AG09309 (cell line): Measurements from ENCODE around the gene SEMA4C.

Source experiments
- DNase-seq: peaks from one replicate; pipeline ENCODE4 v3.0.0-alpha.2; 2010; ENCODE audit warnings: low read depth
- H3K4me3 ChIP-seq: 2 replicates; pipeline ENCODE4 v1.5.1; 2011; ENCODE audit warnings: mild to moderate bottlenecking, low read depth, low read length, moderate library complexity; ENCODE audit not compliant: control insufficient read depth
- TF ChIP-seq, protein P1 (sequence below): IDR thresholded peaks from 2 replicates; pipeline ENCODE4 v1.5.1; 2011; ENCODE audit warnings: mild to moderate bottlenecking, low read depth, low read length, inconsistent platforms; ENCODE audit not compliant: insufficient read depth, control insufficient read depth; ENCODE audit errors: missing control alignments

Gene SEMA4C

GRCh38 chr2:96869822-96870625 lies at the start of gene SEMA4C:
TSS of gene SEMA4C (minus strand) at chr2:96870080. CDS start at chr2:96867886, 2,194 bp downstream.
- no peak for DNase-seq
- TF ChIP-seq, protein P1, sequence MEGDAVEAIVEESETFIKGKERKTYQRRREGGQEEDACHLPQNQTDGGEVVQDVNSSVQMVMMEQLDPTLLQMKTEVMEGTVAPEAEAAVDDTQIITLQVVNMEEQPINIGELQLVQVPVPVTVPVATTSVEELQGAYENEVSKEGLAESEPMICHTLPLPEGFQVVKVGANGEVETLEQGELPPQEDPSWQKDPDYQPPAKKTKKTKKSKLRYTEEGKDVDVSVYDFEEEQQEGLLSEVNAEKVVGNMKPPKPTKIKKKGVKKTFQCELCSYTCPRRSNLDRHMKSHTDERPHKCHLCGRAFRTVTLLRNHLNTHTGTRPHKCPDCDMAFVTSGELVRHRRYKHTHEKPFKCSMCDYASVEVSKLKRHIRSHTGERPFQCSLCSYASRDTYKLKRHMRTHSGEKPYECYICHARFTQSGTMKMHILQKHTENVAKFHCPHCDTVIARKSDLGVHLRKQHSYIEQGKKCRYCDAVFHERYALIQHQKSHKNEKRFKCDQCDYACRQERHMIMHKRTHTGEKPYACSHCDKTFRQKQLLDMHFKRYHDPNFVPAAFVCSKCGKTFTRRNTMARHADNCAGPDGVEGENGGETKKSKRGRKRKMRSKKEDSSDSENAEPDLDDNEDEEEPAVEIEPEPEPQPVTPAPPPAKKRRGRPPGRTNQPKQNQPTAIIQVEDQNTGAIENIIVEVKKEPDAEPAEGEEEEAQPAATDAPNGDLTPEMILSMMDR: no peak
- peak within 1 kb of the TSS; percentile 99 for H3K4me3 ChIP-seq

GRCh38 chr2:96918754-96919550 lies 49.1 kb upstream of the SEMA4C start:
- no peak overlapping the region for H3K4me3 ChIP-seq
- TF ChIP-seq, protein P1: no peak
- no peak for DNase-seq

DNA sequence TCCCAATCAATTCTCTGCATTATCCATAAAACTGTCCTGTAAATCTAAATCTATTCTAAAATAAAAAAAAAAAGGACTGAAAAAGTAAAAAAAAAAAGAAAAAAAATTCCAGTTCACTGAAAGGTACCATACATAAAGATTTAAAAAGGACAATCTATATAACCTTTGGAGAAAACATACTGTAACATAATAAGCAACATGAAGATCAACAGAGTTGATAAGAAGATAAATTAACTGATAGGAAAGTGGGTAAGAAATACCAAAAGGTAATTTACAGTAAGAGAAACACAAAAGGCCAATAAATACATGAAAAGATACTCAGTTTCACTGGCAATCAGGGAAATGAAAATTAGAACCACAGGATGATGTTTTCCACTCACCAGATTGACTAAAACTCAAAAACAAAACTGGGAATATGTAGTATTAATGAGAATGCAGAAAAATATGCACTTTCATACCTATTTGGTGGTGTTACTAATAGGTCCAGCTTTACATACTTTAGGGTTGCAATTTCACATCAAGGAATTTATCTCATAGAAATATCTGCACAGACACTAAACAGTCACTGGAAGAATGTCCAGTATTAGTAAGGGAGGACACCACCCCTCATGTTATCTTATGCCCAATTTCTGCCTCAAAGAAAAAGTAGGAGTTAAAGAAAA lies 48.3 kb upstream of the SEMA4C start:
- H3K4me3 ChIP-seq: no peak overlapping the region
- no peak for DNase-seq
- TF ChIP-seq, protein P1: no peak

DNA sequence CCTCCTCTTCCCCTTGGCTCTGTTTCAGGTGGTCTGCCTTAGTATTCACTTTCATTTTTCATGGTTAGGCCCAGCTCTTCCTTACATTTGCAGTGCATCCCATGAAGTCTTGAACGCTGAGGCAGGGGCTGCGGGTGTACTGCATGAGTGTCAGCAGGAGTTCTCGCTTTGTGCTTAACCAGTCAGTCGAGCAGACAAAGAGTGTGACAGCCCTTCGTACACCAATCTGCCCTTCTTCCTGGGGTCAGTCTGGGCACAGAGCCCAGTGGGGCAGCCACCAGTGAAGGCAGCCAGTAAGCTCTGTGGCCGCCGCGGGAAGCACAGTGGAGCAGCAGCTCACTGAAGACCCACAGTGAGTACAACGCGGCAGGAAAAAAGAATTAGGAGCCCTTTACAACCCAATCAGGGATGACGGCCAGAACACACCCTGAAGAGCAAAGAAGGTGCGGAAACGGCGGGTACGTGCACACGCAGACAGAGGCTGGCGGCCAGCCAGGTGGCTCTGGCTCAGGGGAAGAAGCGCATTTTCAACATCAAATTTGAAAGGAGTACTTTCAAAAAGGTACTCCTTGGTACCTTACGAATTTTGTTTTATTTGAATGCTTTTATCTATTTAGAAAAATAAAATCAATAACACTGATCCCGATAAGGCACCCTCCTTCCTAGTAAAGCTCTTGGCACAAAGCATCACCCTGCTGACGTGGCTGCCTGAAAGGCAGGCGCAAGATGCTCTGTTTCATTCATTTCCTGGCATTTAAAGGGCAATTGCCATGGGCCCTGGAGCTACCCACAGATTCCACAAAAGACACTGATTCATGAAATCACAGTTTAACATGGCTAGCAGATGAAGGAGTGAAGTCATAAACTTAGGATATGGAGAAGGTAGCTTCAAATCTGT lies 47.0 kb upstream of the SEMA4C start:
- DNase-seq: no peak
- TF ChIP-seq, protein P1: no peak
- no peak overlapping the region for H3K4me3 ChIP-seq

DNA sequence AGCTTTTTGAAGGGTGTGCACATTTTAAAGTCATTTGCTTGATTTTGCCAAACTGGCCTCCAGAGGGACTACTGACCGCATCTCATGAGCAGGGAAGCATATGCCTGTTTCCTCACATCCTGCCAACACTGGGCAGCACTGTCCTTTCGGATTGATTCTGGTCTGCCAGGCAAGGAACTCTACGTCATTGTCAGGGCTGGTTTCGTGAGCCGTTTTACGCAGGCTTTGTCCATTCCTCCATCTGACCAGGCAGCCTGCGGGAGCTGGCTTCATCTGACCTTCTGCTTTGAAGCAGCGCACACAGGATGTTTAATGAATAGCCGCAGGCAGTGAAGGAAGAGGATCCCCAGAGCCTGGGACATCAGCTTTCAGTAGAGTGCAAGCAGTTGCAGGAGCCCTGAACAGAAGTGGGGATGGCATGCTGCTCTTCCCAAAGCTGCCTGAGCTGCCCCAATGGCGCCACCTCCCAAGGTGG lies 46.3 kb upstream of the SEMA4C start:
- no peak for DNase-seq
- H3K4me3 ChIP-seq: no peak overlapping the region

More for the DNA sequence above, 46.3 kb upstream of the SEMA4C start:
- TF ChIP-seq, protein P1: peak; percentile 16
